Fibroblast of lung (primary cell): ENCODE results near the gene BTNL3. TPM values are rescaled to one million over a fixed set of nuclear protein-coding genes. Genes with fewer than 3 reads are reported as not detected.

Experiments used
- DNase-seq, 2 donors: peaks; one replicate each; pipeline versions ENCODE4 v3.0.0 to v3.0.0-alpha.2; 2010; ENCODE audit warnings: low read depth in 2 of 2
- H2AFZ ChIP-seq: 2 replicates; pipeline ENCODE4 v1.5.1; 2012; ENCODE audit warnings: low read length, control low read depth, inconsistent platforms
- H3K27ac ChIP-seq: 2 replicates; pipeline ENCODE4 v1.5.1; 2011; ENCODE audit warnings: low read length, control low read depth; ENCODE audit not compliant: insufficient read depth
- H3K27me3 ChIP-seq: 2 replicates; pipeline ENCODE4 v1.5.1; 2011; ENCODE audit warnings: mild to moderate bottlenecking, low read length; ENCODE audit not compliant: control insufficient read depth, insufficient read depth
- H3K36me3 ChIP-seq: 2 replicates; pipeline ENCODE4 v1.5.1; 2011; ENCODE audit warnings: low read length; ENCODE audit not compliant: control insufficient read depth, insufficient read depth
- H3K4me1 ChIP-seq: 2 replicates; pipeline ENCODE4 v1.5.1; 2011; ENCODE audit warnings: low read length; ENCODE audit not compliant: control insufficient read depth, insufficient read depth; ENCODE audit errors: extremely low read depth
- H3K4me2 ChIP-seq: 2 replicates; pipeline ENCODE4 v1.5.1; 2011; ENCODE audit warnings: low read length, control low read depth; ENCODE audit not compliant: insufficient read depth; ENCODE audit errors: extremely low read depth
- H3K4me3 ChIP-seq, 4 experiments: fragments of 200-600 bp in 1 of 4; sonication (generic) in 1 of 4; replicated peaks in 1 of 4; 2 replicates each; pipeline ENCODE4 v1.5.1; 2011 to 2016; ENCODE audit warnings: low read length in 4 of 4, low read depth in 3 of 4, mild to moderate bottlenecking in 3 of 4, control low read depth in 2 of 4, inconsistent platforms in 1 of 4, mixed read lengths in 1 of 4; ENCODE audit not compliant: insufficient read depth in 1 of 4; ENCODE audit errors: control extremely low read depth in 1 of 4
- H3K79me2 ChIP-seq: 2 replicates; pipeline ENCODE4 v1.5.1; 2012; ENCODE audit warnings: mild to moderate bottlenecking, low read length, inconsistent platforms; ENCODE audit not compliant: control insufficient read depth, insufficient read depth
- H3K9ac ChIP-seq: 2 replicates; pipeline ENCODE4 v1.5.1; 2011; ENCODE audit warnings: mild to moderate bottlenecking, low read length, control low read depth; ENCODE audit not compliant: insufficient read depth
- H3K9me3 ChIP-seq: 2 replicates; pipeline ENCODE4 v1.5.1; 2012; ENCODE audit warnings: low read depth, low read length; ENCODE audit not compliant: control insufficient read depth, insufficient read depth
- H4K20me1 ChIP-seq: 2 replicates; pipeline ENCODE4 v1.5.1; 2011; ENCODE audit warnings: low read length; ENCODE audit not compliant: control insufficient read depth, insufficient read depth; ENCODE audit errors: extremely low read depth
- EZH2 ChIP-seq: IDR thresholded peaks from 2 replicates; pipeline ENCODE4 v1.5.1; 2012; ENCODE audit warnings: low read length, control low read depth, mild to moderate bottlenecking; ENCODE audit errors: missing control alignments
- polyA plus RNA-seq, 2 donors: library from polyadenylated mRNA; depleted of rRNA in 1 of 2; stranded (reverse) in 1 of 2; unstranded in 1 of 2; fragments of >200 nt; gene quantifications; 2 replicates each; pipeline ENCODE4 v1.2.1, GENCODE V29; 2011 to 2012; ENCODE audit warnings: missing spikeins in 1 of 2
- total RNA-seq: library from RNA; depleted of rRNA; stranded (reverse); fragments of >200 nt; gene quantifications from 2 replicates; pipeline ENCODE4 v1.2.1, GENCODE V29; 2014
- TF ChIP-seq, protein P1 (sequence below), 2 donors: IDR thresholded peaks in 1 of 2; conservative IDR thresholded peaks in 1 of 2; 1 replicate in 1 of 2; 2 replicates in 1 of 2; pipeline ENCODE4 v1.5.1; 2011 to 2012; ENCODE audit warnings: low read length in 2 of 2, control low read depth in 1 of 2, inconsistent platforms in 1 of 2, low read depth in 1 of 2, mild to moderate bottlenecking in 1 of 2

BTNL3 gene
- total and polyA plus RNA-seq, 2 donors (not counting 1 experiment from before 2014, with no cell fraction given): not detected

GRCh38 chr5:181054871-181055459 is 66.3 kb downstream of the BTNL3 start:
- no peak overlapping the region for H3K27ac ChIP-seq
- no peaks in the 10 kb centered on the region for H3K9me3 ChIP-seq
- no peak for TF ChIP-seq EZH2
- TF ChIP-seq, protein P1, sequence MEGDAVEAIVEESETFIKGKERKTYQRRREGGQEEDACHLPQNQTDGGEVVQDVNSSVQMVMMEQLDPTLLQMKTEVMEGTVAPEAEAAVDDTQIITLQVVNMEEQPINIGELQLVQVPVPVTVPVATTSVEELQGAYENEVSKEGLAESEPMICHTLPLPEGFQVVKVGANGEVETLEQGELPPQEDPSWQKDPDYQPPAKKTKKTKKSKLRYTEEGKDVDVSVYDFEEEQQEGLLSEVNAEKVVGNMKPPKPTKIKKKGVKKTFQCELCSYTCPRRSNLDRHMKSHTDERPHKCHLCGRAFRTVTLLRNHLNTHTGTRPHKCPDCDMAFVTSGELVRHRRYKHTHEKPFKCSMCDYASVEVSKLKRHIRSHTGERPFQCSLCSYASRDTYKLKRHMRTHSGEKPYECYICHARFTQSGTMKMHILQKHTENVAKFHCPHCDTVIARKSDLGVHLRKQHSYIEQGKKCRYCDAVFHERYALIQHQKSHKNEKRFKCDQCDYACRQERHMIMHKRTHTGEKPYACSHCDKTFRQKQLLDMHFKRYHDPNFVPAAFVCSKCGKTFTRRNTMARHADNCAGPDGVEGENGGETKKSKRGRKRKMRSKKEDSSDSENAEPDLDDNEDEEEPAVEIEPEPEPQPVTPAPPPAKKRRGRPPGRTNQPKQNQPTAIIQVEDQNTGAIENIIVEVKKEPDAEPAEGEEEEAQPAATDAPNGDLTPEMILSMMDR (conservative IDR thresholded peaks at IDR 0.05 in 1 of 2, IDR thresholded peaks at IDR 0.05 in 1 of 2; ENCODE audit: low read depth in 1 of 2, low read length in 2 of 2): no peak
- no peak overlapping the region for H2AFZ ChIP-seq
- H3K27me3 ChIP-seq: peaks cover 40% of the 10 kb centered on the region
- no peaks in the 10 kb centered on the region for H4K20me1 ChIP-seq
- H3K79me2 ChIP-seq: no peaks in the 10 kb centered on the region
- no peak overlapping the region for H3K9ac ChIP-seq
- no peak overlapping the region for H3K4me2 ChIP-seq
- no peak for DNase-seq
- H3K36me3 ChIP-seq: no peaks in the 10 kb centered on the region
- H3K4me1 ChIP-seq: no peaks in the 10 kb centered on the region
- H3K4me3 ChIP-seq: no peak overlapping the region

Other genes starting within 250 kb of the BTNL3 start
- not detected in 2 replicates for gene OR2Y1, start 248.8 kb upstream of the BTNL3 start, total RNA-seq
- gene OR2Y1, start 248.8 kb upstream of the BTNL3 start, polyA plus RNA-seq: not detected in 2 replicates
- gene MGAT1, start 186.0 kb upstream of the BTNL3 start, total RNA-seq: 55.2 and 72.5 TPM in 2 replicates
- gene MGAT1, start 186.0 kb upstream of the BTNL3 start, polyA plus RNA-seq: 80.6 and 90.4 TPM in 2 replicates
- gene ZFP62, start 127.6 kb upstream of the BTNL3 start, total RNA-seq: 24.1 TPM in 2 replicates
- gene ZFP62, start 127.6 kb upstream of the BTNL3 start, polyA plus RNA-seq: 10.1 and 14.4 TPM in 2 replicates
- not detected in 2 replicates for gene BTNL8, start 89.7 kb upstream of the BTNL3 start, total RNA-seq
- not detected in 2 replicates for gene BTNL8, start 89.7 kb upstream of the BTNL3 start, polyA plus RNA-seq
- gene BTNL9, start 51.4 kb downstream of the BTNL3 start, total RNA-seq: not detected in 2 replicates
- not detected in 2 replicates for gene BTNL9, start 51.4 kb downstream of the BTNL3 start, polyA plus RNA-seq
- gene OR2V1, start 142.3 kb downstream of the BTNL3 start, total RNA-seq: not detected in 2 replicates
- gene OR2V1, start 142.3 kb downstream of the BTNL3 start, polyA plus RNA-seq: not detected in 2 replicates
- gene OR2V2, start 158.7 kb downstream of the BTNL3 start, total RNA-seq: not detected in 2 replicates
- not detected in 2 replicates for gene OR2V2, start 158.7 kb downstream of the BTNL3 start, polyA plus RNA-seq
- 2.3 and 7.3 TPM in 2 replicates for gene TRIM7, start 216.3 kb downstream of the BTNL3 start, total RNA-seq
- gene TRIM7, start 216.3 kb downstream of the BTNL3 start, polyA plus RNA-seq: 4.7 and 6.9 TPM in 2 replicates
- 13.9 and 17.0 TPM in 2 replicates for gene TRIM41, start 234.4 kb downstream of the BTNL3 start, total RNA-seq
- gene TRIM41, start 234.4 kb downstream of the BTNL3 start, polyA plus RNA-seq: 8.3 and 11.0 TPM in 2 replicates